HG02642 (cell line): ENCODE data around the gene KRTAP5-1.
"Not testable (repeated sequence)": the region's sequence is repeated elsewhere in the genome, so short reads cannot be mapped to it uniquely, and the experiment has no call there.

ENCODE experiments used
- ATAC-seq: cut with Tn5 transposase; IDR thresholded peaks from one replicate; pipeline ENCODE4 v1.9.1; 2021; ENCODE audit warnings: mild to moderate bottlenecking; ENCODE audit not compliant: unreplicated experiment, poor library complexity

The KRTAP5-1 gene

DNA sequence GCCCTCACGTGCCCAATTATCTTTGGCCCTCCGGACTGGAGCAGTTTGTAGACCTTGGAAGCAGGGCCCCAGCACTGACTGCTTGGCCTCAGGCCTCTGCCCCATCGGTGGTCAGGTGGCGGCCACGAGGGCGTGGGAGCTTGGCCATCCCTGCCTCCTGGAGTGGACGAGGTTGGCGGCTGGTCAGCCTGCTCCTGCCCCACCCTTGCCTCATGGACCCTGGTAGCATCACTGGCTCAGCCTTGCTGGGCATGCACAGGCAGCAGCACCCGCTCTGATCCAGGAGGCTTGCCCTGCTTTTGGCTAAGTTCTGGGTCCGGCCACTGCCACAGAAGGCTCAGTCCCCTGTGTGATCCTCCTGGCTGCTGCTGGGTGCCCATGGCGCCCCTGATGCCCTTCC is 19.1 kb upstream of the KRTAP5-1 start:
- no peak for ATAC-seq

DNA sequence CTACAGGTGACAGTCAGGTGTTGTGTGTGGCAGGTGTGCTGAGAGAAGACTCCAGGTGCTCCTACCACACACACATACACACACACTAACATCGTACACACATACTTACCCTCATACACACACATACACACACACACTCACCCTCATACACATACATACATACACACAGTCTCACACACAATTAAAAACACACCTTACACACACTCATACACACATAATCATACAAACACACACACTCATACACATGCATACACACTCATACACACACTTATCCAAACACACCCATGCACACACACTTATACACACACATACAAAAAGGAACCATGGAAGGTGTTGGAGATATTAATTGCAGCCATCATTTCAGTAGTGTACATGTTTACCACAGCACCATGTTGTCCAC is 18.5 kb upstream of the KRTAP5-1 start:
- no peak for ATAC-seq

DNA sequence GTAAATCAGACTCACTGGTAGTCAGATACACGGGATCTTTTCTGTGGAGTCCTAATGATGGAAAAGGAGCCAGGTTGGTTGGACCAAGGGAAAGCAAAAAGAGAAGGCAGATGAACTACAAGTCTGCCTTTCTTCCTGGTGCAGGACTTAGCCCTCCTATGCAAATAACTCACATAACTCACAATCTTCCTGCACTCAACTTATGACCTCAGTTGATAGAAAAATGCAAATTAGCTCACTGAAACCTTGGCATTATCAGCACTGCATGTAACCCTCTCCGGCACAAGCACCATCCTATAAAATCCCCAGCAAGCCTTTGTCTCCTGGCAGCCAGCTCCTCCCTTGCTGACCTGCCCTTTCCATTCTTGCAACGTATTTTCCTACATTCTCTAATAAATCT is 16.6 kb upstream of the KRTAP5-1 start:
- not testable (repeated sequence) for ATAC-seq

DNA sequence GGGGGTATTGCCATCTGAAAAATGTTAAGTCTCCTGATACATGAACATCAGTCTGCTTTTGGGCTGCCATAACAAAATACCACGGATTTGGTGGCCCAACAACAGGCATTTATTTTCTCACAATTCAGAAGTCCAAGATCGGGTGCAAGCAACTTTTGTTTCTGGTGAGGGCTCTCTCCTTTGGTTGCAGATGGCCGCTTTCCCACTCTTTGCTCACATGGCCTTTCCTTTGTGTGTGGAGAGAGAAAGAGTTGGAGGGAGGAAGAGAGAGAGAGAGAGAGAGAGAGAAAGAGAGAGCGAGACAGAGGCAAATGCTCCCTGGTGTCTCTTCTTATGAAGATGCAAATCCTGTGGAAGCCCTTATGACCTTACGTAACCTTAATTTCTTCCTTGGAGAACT is 15.5 kb upstream of the KRTAP5-1 start:
- ATAC-seq: no peak

DNA sequence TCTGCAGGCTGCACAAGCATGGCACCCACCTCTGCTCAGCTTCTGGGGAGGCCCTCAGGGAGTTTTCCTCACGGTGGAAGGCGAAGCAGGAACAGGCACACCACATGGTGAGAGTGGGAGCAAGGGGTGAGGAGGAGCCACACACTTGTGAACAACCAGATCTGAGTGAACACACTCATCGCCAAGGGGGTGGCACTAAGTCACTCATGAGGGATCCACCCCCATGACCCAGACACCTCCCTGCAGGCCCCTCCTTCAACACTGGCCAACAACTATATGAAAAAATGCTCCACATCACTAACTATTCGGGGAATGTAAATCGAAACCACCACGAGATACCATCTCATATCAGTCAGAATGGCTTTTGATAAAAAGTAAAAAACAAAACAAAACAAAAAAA is 13.7 kb upstream of the KRTAP5-1 start:
- no peak for ATAC-seq

DNA sequence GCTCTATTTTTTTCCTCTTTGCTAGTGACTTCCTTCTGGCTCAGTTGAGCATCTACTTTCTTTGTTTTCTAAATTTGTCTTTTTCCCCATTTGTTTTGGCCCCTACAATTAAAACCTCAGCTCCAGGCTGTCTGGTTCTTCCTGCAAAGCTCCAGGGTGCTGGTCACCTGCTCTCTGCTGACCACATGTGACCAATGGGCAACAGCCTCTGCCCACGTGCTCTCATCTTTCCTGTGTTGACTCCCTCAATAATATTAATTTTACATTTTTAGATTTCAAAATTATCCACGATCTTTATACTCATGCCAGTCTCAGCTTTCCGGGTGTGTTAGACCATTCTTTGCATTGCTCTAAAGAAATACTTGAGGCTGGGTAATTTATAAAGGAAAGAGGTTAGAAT is 13.3 kb upstream of the KRTAP5-1 start:
- not testable (repeated sequence) for ATAC-seq

DNA sequence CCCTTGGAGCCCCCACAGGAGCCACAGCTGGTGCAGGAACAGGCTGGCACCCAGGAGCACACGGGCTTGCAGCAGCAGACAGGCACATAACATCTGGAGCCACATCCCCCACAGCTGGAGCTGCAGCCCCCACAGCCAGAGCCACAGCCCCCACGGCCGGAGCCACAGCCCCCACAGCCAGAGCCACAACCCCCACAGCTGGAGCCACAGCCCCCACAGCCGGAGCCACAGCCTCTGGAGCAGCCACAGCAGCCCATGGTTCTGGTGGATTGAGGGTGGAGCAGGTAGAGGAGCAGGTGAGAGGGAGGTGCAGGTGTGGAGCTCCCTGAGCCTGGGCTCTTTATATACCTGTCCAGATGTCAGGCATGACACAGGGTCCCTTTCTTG is 12.9 kb upstream of the KRTAP5-1 start, which contains the start of gene KRTAP5-2:
KRTAP5-2 (minus strand) TSS at position 301 of the 387 bp plus-strand sequence; CDS start at position 257, 44 bp downstream.
- ATAC-seq: no peak

DNA sequence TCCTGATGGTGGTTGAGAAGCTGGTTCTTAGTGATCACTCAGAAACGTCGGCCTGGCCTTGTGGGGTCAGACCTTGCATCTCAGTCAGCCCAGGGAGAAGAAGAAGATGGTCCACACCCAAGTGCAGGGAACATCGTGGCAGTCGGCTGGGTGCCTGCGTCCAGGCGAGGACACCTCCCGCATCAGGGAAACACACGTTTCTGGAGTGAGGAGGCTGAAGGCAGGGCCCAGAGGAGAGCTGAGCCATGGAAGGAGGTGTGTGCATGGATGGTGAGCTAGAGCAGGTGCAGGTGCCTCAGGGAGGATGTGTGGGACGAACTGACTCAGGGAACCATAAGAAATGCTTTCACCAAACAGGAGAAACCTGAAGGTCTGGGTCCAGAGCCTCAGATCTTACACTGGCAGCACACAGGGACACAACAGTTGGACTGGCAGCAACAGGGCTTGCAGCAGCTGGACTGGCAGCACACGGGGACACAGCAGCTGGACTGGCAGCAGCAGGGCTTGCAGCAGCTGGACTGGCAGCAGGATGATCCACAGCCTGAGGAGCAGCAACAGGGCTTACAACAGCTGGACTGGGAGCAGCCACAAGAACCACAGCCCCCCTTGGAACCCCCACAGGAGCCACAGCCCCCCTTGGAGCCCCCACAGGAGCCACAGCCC is 12.4 kb upstream of the KRTAP5-1 start:
- ATAC-seq: no peak

DNA sequence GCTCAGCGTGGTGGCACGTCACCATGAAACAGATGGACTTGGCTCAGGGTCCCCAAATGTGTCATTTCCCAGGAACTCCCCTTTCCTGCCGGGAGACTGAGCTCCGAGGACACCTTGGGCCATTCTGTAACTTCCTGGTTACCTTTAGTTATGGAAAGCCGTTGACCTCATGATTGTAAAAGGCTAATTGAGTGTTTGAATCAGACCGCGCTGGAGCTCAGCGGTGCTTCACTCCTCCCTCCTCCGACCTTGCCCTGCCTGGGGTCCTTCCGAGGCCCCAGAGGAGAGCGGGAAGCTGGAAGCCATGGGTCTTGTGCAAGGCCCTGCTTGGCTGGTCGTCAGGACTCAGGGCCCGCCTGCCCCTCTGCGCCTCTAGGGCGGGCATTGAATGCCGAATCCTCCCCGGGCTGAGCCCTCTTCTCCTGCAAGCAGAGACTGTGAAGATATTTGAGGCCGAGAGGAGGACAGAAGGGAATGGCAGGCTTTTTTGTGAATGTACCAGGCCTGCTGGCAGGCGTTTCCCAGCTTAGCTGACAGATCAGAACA is 11.6 kb upstream of the KRTAP5-1 start:
- not testable (repeated sequence) for ATAC-seq

DNA sequence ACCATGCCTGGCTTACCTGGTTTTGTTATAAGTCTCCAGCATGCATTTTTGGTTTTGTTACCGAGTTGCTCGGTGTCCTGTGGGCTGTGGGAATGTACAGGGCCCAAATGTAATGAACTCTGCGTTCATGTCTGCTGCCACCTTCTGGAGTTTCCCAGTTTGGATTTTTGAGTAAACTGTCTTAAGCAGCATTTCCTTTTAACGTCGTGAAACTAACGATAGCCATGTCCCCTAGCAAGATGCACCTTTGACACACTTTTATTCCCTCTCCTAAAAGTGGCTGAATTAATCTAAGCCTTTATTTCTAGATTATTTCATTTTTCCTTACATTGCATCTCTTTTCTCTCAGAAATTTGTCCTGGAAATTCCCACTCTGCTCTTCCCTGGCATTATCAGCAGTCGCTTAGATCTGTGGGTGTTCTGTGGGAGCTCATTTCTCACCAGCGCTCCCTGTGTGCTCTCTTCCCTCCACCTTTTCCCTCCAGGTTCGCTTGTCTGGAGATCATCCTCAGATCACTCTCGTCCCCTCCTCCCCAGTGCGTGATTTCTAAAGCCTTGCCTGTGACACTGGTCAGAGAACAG is 11.0 kb upstream of the KRTAP5-1 start:
- ATAC-seq: not testable (repeated sequence)

DNA sequence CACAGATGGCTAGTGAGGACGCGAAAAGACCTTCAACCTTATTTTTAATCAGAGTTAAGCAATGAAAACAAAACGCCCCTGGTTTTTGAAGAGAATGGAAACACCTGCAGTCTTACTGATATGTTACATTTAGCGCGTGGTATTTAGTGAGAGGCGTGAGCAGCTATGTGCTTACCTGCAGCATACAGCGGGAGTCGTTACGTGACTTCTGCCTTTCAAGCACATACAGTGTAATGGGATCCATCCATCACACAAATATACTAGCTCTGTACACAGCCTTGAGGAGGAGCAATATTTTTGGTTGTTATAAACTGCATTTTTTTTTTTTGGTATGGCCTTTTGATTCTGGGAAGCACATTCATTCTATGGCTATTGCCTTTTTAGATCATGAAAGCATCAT is 7.5 kb upstream of the KRTAP5-1 start:
- no peak for ATAC-seq

DNA sequence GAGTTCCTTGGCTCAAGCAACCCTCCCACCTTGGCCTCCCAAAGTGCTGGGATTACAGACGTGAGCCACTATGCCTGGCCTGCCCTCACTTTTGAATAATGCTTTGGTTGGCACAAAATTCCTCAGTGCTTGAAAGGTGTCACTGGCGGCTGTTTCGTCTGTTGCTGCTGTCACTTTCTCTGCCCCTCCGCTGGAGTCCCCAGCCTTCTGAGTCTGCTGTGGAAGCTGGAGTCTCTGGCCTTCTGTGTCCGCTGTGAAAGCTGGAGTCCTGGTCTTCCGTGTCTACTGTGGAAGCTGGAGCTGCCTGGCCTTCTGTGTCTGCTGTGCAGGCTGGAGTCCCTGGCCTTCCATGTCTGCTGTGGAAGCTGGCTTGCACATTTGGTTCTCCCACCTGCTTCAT is 4.9 kb upstream of the KRTAP5-1 start:
- no peak for ATAC-seq

DNA sequence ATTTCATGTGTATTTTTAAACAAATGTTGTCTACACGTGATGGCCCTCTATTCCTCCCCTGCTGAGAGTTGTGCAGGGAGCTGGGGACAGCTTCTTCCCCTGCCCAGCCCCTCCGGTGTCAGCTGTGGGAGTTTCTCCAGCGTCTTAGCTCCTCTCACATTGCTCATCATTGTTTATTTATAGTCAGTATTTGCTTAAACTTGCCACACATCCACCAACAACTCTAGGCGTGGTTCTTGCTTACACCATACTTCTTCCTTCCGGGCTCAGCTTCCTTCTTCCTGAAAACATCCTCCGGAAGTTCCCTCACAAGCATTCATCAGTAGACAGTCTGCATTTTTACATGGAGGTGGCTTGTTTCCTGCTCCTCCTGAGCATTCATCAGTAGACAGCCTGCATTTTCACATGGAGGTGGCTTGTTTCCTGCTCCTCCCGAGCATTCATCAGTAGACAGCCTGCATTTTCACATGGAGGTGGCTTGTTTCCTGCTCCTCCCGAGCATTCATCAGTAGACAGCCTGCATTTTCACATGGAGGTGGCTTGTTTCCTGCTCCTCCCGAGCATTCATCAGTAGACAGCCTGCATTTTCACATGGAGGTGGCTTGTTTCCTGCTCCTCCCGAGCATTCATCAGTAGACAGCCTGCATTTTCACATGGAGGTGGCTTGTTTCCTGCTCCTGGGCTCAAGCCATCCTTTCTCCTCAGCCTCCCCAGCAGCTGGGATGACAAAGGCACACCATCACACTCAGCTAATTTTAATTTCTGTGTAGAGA is 4.3 kb upstream of the KRTAP5-1 start:
- ATAC-seq: not testable (repeated sequence)

DNA sequence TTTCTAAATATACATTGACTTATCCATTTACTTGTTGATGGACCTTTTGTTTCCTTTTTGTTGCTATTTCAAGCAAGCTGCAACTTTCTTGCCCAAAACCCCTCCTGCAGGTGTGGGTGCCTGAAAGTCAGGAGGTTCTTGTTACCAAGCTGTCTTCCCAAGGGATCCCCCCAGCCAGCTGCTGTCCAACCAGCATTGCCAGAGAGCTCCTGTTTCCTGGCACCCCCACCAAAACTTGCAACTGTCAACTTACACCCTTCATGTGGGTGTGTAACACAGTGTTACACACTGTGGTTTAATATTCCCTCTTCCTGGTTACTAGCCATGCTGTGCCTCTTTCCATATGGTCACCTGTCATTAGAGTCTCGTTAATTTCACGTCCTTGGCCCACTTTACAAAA is 1.6 kb upstream of the KRTAP5-1 start:
- ATAC-seq: no peak

DNA sequence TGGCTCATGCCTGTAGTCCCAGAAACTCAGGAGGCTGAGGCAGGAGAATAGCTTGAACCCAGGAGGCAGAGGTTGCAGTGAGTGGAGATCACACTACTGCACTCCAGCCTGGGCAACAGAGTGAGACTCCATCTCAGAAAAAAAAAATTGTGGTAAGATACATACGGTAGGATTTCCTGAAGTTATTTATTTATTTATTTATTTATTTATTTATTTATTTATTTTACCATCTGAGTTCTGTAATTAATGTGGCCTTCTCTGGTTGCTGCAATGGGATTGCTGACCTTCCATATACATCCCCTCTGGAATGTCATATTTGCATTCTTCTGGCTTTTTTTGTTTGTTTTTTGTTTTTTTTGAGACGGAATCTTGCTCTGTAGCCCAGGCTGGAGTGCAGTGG is 2.2 kb downstream of the KRTAP5-1 start:
- not testable (repeated sequence) for ATAC-seq

DNA sequence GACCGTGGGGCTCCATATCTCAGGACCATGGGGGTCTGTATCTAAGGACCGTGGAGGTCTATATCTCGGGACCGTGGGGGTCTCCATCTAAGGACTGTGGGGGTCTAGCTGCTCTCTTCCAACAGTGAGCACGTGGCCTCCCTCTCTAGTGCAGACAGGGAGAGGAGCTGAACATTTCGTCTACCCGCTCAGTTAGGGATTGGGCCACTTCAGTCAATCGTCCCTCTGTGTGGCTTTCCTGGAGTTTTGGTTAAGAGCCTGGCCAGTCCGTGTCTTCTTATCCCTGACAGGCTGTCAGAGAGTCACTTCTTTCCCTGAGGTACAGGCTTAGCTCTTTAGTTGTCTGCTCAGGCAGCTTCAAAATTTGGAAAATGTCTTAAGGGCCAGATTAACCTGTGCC is 3.1 kb downstream of the KRTAP5-1 start:
- ATAC-seq: no peak

DNA sequence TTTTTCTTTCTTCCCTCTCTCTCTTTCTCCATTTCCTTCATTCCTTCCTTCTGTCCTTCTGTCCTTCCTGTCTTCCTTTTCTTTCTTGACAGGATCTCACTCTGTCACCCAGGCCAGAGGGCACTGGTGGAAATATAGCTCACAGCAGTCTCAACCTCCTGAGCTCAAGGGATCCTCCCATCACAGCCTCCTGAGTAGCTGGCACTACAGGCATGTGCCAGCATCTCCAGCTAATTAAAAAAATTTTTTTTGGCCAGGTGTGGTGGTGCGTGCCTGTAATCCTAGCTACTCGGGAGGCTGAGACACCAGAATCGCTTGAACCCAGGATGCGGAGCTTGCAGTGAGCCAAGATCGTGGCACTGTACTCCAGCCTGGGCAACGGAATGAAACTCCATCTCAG is 8.3 kb downstream of the KRTAP5-1 start:
- ATAC-seq: no peak

DNA sequence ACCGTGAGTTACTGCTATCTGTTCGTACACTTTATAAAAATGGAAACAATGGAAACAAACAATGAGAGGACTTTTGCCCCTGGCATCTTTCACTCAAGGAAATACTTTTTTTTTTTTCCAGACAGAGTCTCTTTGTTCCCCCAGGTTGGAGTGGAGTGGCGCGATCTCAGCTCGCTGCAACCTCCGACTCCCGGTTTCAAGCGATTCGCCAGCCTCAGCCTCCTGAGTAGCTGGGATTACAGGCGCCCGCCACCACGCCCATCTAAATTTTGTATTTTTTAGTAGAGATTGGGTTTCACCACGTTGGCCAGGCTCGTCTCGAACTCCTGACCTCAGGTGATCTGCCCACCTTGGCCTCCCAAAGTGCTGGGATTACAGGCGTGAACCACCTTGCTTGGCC is 9.3 kb downstream of the KRTAP5-1 start:
- ATAC-seq: not testable (repeated sequence)

DNA sequence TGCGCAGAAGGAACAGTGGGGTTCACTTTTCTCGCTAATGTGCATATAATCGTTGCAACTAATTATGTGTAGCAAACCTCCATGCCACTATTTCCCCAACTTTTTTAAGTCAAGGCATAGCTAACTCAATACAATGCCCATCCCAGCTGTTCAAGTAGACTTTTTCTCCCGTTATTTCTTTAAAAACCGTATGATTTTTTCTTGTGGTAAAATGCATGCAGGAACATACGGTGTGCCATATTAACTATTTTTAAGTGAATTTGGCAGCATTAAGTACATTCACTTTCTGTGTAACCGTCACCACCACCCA is 10.2 kb downstream of the KRTAP5-1 start:
- no peak for ATAC-seq

DNA sequence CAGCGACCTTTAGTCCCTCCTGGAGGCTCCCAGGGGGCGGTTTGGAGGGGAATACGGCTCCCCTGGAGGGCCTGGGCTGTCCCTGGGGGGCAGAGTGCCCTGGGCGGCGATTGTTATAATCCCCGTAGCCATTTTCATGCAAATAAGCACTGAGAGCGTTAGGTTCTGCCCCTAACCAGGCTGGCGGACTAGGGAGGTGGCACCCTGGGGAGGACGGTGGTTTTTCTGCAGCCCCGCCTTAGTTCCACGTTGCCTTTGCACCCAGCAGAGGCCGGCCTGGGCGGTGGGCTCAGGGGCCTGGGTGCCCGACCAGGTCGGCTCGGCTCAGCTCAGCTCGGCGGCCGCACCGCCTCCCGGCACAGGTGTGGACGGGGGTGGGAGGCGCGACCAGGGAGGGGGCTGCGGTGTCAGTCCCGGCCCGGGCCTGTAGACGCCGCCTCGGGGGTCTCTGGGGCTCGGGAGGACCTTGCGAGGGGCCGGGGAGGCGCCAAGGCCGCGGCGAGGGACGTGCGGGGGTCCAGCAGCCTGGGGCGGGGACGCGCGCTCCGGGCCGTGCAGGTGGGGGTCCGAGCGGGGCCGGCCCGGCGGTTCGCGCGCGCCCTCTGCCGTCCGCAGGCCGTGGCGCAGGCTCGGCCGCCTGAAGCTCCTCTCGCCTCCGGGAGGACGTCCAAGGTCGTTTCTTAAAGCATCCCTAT is 10.7 kb downstream of the KRTAP5-1 start:
- no peak for ATAC-seq

DNA sequence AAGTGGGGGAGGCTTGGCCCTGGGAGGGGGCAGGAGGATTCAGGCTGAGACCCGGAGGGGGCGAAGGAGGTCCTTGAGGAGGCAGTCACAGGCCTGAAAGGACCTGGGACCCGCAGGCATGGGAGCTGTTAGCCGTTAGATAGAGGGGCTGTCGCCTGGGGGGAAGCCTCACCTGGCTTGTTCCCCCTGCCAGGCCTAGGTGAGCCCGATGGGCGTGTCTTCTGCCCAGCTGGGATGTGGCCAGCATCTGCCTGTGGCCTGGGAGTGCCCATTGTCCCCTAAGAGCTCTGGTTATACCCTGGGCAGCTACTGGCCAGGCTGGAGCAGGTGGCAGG is 11.2 kb downstream of the KRTAP5-1 start:
- ATAC-seq: no peak
